PC-9 (cell line): ENCODE results near the gene C5orf15. TPM values are rescaled to one million over a fixed set of nuclear protein-coding genes. Genes with fewer than 3 reads are reported as not detected.

ENCODE experiments used
- BruUV-seq: library from RNA; stranded (reverse); fragments of 400-500 nt; replicated peaks from 2 replicates; lab custom pipeline; 2021; lab: Mats Ljungman, UMichigan
- CTCF ChIA-PET: fragments of 300-600 bp; sonication (Branson Sonifier 250); formaldehyde crosslinking; loops from one replicate; lab custom pipeline; 2022; ENCODE audit warnings: antibody characterized with exemption; lab: Charles Lee
- POLR2A ChIA-PET: fragments of 300-600 bp; sonication (Branson Sonifier 250); formaldehyde crosslinking; loops from one replicate; lab custom pipeline; 2022; ENCODE audit warnings: antibody characterized with exemption; ENCODE audit not compliant: unreplicated experiment; lab: Charles Lee
- DNase-seq, 2 experiments: peaks; one replicate each; pipeline versions ENCODE4 v3.0.0 to v3.0.0-alpha.2; 2015 to 2022; ENCODE audit warnings: mixed read lengths in 1 of 2
- H2AFZ ChIP-seq: fragments of 200-600 bp; sonication (generic); 2 replicates; pipeline ENCODE4 v1.8.1; 2017; ENCODE audit warnings: antibody characterized with exemption
- H3F3A ChIP-seq: fragments of 200-600 bp; sonication (generic); 2 replicates; pipeline ENCODE4 v1.8.1; 2017; ENCODE audit warnings: antibody characterized with exemption, mild to moderate bottlenecking, low read depth; ENCODE audit not compliant: insufficient read depth
- H3K27ac ChIP-seq: fragments of 200-600 bp; sonication (generic); 2 replicates; pipeline ENCODE4 v1.6.1; 2016; ENCODE audit warnings: mixed run types
- H3K27me3 ChIP-seq: fragments of 200-600 bp; sonication (generic); 2 replicates; pipeline ENCODE4 v1.6.1; 2016; ENCODE audit warnings: low read depth, mixed run types; ENCODE audit not compliant: insufficient read depth
- H3K36me3 ChIP-seq: fragments of 200-600 bp; sonication (generic); 2 replicates; pipeline ENCODE4 v1.6.1; 2016; ENCODE audit warnings: low read depth, mixed run types
- H3K4me1 ChIP-seq: fragments of 200-600 bp; sonication (generic); replicated peaks from 2 replicates; pipeline ENCODE4 v1.6.1; 2016; ENCODE audit warnings: mixed run types; ENCODE audit not compliant: insufficient read depth
- H3K4me2 ChIP-seq: fragments of 200-600 bp; sonication (generic); 2 replicates; pipeline ENCODE4 v1.6.1; 2017; ENCODE audit warnings: mixed run types
- H3K4me3 ChIP-seq: fragments of 200-600 bp; sonication (generic); 2 replicates; pipeline ENCODE4 v1.6.1; 2016; ENCODE audit warnings: mixed run types
- H3K79me2 ChIP-seq: fragments of 200-600 bp; sonication (generic); 2 replicates; pipeline ENCODE4 v1.6.1; 2017; ENCODE audit warnings: low read depth, mixed run types
- H3K9me2 ChIP-seq: fragments of 200-600 bp; sonication (generic); 2 replicates; pipeline ENCODE4 v1.8.1; 2017; ENCODE audit warnings: mild to moderate bottlenecking; ENCODE audit not compliant: insufficient read depth
- H3K9me3 ChIP-seq: fragments of 200-600 bp; sonication (generic); 2 replicates; pipeline ENCODE4 v1.8.1; 2016; ENCODE audit warnings: low read depth; ENCODE audit not compliant: insufficient read depth
- H4K20me1 ChIP-seq: fragments of 200-600 bp; sonication (generic); 2 replicates; pipeline ENCODE4 v1.8.1; 2017; ENCODE audit not compliant: insufficient read depth
- EZH2 ChIP-seq: fragments of 200-600 bp; sonication (generic); IDR thresholded peaks from 2 replicates; pipeline ENCODE4 v1.8.0; 2017; ENCODE audit warnings: antibody characterized with exemption, low read depth
- intact Hi-C: fragments of 100-400 bp; cut with micrococcal nuclease; formaldehyde crosslinking; loops from one replicate; pipeline ENCODE4 v1.10.0; 2022; ENCODE audit not compliant: unreplicated experiment
- total RNA-seq: library from RNA; stranded (reverse); gene quantifications from 2 replicates; pipeline ENCODE4 v1.2.3, GENCODE V29; 2021
- TF ChIP-seq, protein P1 (sequence below): fragments of 200-600 bp; sonication (generic); conservative IDR thresholded peaks from 2 replicates; pipeline ENCODE4 v1.6.1; 2017; ENCODE audit warnings: mixed run types, antibody characterized with exemption, mild to moderate bottlenecking, moderate library complexity

Gene C5orf15
- total RNA-seq, 1 experiment from 2014 or later, result 45.0 TPM

GRCh38 chr5:134001938-134002731, 33.7 kb upstream of the C5orf15 start:
- Histone ChIP-seq H3K79me2 (peaks cover 98% of the 10 kb centered on the region), H3K4me2 (peak overlapping the region; percentile 94), H3K9me2 (no peaks in the 10 kb centered on the region), H4K20me1 (peaks cover 64% of the 10 kb centered on the region), H3K27ac (peak overlapping the region; percentile 17; the same call in 1 of the 2 replicates), H3K4me3 (peak overlapping the region; percentile 85), H3K4me1 (peaks cover 49% of the 10 kb centered on the region), H2AFZ (no peak overlapping the region), H3K9me3 (no peaks in the 10 kb centered on the region), H3K36me3 (peaks cover 7% of the 10 kb centered on the region), H3F3A (peaks cover 38% of the 10 kb centered on the region; the same call in 1 of the 2 replicates), H3K27me3 (no peaks in the 10 kb centered on the region)
- CTCF ChIA-PET, result interaction anchor here (0.5 kb wide), 1 partner anchor 23 kb away, joined by 3 read pairs; no protein-coding TSS in a partner anchor
- peak in 1 of 2 experiments; percentile 44 for DNase-seq
- intact Hi-C loops, result no loop called here
- TF ChIP-seq EZH2, result no peak
- TF ChIP-seq, protein P1, sequence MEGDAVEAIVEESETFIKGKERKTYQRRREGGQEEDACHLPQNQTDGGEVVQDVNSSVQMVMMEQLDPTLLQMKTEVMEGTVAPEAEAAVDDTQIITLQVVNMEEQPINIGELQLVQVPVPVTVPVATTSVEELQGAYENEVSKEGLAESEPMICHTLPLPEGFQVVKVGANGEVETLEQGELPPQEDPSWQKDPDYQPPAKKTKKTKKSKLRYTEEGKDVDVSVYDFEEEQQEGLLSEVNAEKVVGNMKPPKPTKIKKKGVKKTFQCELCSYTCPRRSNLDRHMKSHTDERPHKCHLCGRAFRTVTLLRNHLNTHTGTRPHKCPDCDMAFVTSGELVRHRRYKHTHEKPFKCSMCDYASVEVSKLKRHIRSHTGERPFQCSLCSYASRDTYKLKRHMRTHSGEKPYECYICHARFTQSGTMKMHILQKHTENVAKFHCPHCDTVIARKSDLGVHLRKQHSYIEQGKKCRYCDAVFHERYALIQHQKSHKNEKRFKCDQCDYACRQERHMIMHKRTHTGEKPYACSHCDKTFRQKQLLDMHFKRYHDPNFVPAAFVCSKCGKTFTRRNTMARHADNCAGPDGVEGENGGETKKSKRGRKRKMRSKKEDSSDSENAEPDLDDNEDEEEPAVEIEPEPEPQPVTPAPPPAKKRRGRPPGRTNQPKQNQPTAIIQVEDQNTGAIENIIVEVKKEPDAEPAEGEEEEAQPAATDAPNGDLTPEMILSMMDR, result no peak
- BruUV-seq, result no TSS peak
- POLR2A ChIA-PET, result no interaction called here

DNA sequence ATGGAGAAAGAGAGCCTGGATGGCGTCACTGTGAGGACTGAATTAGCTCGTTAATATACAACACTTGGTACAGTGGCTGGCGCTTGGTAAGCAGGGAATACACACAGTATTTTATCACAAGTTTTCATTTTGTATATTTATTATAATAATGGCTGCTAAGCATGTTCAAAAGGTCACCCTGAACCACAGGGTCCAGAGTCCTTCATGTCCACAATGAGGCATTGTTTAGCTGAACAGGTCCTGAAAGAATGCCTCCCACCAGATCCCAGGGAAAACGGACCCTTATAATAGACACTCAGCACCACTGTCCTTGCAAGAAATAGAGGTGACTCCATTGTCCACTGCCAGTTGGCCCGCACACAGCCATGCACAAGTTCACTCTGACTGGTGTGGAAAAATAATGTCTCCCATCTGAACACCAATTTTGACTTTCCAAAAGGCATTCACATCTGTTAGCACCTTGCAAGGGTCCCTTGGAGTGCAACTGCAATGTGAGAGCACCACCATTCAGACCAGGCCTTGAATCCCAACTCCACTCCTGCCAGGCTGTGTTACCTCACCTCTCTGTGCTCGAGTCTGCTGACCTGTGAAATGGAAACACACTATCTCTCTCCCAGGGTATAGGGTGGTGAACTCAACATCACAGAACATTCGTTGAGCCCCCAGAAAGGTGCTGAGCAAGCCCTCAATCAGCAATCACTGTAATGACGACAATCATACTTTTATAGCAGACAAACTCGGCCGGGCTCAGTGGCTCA, 32.5 kb upstream of the C5orf15 start:
- Histone ChIP-seq H4K20me1 (peaks cover 77% of the 10 kb centered on the region), H3K27ac (no peak overlapping the region)
- POLR2A ChIA-PET, result interaction anchor here (0.6 kb wide), 1 partner anchor 225 kb away, joined by 6 read pairs; the partner anchor contains the start of gene PPP2CA

More for the DNA sequence above, 32.5 kb upstream of the C5orf15 start:
- H3F3A ChIP-seq, result peaks cover 45% of the 10 kb centered on the region; the same call in 1 of the 2 replicates
- H3K4me3 ChIP-seq, result no peak overlapping the region
- H3K4me1 ChIP-seq, result peaks cover 57% of the 10 kb centered on the region
- H3K27me3 ChIP-seq, result no peaks in the 10 kb centered on the region
- H2AFZ ChIP-seq, result no peak overlapping the region
- H3K9me3 ChIP-seq, result no peaks in the 10 kb centered on the region
- no peak for TF ChIP-seq EZH2
- TF ChIP-seq, protein P1, result no peak
- CTCF ChIA-PET, result interaction anchor here (0.6 kb wide), 1 partner anchor 26 kb away, joined by 3 read pairs; no protein-coding TSS in a partner anchor
- BruUV-seq, result no TSS peak
- DNase-seq, result no peak
- H3K9me2 ChIP-seq, result no peaks in the 10 kb centered on the region
- peaks cover 10% of the 10 kb centered on the region for H3K36me3 ChIP-seq
- intact Hi-C loops, result no loop called here
- H3K79me2 ChIP-seq, result peaks cover 98% of the 10 kb centered on the region
- H3K4me2 ChIP-seq, result peak overlapping the region; percentile 94
